Activated CD8-positive, alpha-beta memory T cell treated with anti-CD3 and anti-CD28 coated beads, Interleukin-2, amount 50 U/mL, for 4 hours (primary cell): Measurements from ENCODE around the gene GNG12.
"Not testable (repeated sequence)": the region's sequence is repeated elsewhere in the genome, so short reads cannot be mapped to it uniquely, and the experiment has no call there.

Experiments
- DNase-seq: peaks from one replicate; pipeline ENCODE4 v3.0.0-alpha.2; 2020

GNG12 gene

GRCh38 chr1:67749263-67749843, 83.9 kb downstream of the GNG12 start:
- DNase-seq = no peak

DNA sequence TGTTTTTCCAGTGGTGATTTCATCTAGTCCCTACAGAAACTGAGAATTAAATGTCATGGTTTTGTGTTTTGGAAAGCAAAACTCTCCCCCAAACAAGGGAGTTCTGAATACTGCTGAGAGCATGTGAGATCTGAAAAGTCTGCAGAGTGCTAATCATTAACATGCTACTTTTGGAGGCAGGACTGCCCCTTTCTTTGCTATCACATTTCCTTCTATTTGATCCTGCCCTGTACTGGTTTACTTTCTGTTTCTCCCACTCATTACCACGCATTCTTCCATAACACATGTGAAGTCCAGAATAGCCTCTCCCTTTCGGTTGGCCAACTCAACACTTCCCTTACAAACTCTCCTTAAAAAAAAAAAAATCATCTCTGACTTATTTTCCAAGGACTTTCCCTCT, 84.6 kb downstream of the GNG12 start:
- no peak for DNase-seq

GRCh38 chr1:67747671-67748546, 85.4 kb downstream of the GNG12 start:
- no peak for DNase-seq

DNA sequence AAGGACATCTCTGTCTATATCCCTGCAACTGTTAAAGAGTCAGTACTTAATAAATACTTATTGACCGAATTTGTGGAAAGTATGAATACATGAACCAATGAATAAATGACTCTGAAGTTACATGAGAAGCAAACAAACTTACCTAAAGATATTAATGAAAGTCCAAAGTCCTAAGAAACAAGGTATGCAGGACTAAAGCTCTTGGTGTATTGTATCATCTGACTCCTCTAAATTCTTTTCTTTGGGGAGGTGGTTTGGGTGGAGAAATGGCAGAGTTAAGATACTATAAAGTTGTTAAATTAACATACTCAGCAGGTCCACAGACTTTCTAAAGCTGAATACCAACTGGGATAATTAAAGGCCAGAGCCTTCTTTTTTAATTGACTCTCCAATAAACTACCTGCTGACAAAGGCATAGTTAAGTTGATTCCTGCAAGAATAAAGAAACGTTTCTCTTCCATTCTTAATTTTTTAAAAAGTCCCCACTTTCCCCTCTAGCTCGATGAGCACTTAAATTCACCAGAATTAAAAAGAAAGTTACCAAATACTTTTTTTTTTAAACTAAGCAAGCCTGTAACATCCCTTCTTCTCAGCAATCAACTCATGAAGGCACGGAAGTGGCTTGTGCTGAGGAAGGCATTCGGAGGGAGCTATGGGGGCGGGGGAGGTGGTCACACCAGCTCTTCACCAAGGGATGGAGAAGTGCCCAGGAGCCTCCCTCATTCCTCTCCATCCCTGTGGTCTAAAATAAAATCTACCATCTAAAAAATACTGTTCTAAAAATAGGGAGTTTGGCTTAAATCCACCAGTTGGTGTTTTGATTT, 87.2 kb downstream of the GNG12 start:
- no peak for DNase-seq

DNA sequence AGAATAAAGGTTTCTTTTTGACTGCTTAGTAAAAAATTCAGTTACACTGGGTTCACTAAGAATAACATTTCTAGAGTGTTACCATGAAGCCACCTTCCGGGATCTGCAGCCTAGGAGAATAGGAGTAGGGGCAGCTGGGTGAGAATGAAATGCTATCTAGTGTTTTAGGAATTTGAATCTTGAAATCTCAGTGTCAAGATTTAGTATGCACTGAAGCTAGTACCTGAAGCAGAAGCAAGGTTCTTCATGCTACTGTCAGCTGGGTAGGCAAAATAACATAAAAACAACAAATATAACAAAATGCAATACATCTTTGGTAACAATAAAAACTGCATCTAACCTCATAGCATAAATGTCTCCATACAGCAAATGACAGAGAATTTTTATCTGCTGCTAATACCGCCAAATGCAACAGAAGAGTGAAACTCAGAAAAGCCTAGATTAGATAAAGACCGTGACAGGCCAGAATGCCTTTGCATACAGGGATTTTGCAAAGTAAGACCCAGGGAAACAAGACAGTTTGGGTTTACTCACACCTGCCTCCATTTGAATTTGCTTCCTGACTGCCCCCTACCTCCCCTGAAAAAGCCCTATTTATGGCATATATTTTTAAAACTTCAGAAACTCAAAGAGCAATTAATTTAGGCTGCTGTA, 90.1 kb downstream of the GNG12 start:
- no peak for DNase-seq

DNA sequence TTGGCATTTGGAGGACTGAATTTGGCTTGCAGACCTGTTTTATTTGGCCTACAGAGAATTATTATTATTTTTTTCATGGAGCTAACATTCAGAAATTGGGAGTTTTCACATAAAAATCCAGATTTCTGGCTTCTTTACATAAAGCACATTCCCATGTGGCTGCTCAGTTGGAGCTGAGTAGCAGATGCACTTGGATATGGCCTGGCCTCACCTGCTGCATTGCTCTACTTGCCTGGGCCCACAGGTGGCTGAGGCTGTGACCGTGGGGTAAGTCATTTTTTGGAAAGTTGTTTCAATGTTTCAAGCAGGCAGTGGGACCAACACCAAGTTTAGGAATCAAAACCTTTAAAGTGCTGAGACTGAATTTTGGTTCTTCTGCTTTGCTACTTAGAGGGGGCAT, 91.5 kb downstream of the GNG12 start:
- DNase-seq = no peak

- no peak for DNase-seq
Measured at GRCh38 chr1:67741121-67741520, 92.1 kb downstream of the GNG12 start.

- DNase-seq = no peak
Measured at GRCh38 chr1:67740543-67740942, 92.7 kb downstream of the GNG12 start.

DNA sequence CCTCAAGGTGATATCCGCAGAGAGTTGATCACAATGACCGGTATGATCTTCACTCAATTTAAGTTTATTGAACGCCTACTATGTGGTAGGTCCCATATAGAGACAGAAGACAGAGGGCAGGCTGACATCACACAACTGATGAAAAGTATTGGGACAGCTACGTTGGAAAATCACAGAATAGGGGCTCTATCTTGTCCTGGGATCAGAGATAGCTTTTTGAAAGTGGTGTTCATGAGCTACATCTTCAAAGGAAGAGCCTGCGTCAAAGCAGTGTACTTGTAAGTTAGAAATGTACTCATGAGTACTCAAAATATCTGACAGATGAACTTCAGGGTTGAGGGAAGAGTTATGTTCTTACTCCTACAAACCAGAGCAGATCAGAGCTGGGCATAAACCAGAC, 93.9 kb downstream of the GNG12 start:
- DNase-seq = no peak

GRCh38 chr1:67738401-67738800, 94.9 kb downstream of the GNG12 start:
- DNase-seq = no peak

DNA sequence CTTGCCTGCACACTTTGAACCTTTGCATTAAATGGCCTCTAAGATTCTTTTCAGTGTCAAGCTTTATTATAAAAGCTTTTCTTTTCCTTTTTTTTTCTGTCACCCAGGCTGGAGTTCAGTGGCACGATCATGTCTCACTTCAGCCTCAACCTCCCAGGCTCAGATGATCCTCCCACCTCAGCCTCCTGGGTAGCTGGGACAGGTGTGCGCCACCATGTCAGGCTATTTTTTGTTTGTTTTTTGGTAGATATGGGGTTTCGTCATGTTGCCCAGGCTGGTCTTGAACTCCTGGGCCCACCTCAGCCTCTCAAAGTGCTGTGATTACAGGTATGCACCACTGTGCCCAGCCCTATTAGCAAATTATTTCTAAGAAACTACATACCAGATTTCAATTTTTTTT, 95.4 kb downstream of the GNG12 start:
- no peak for DNase-seq

- DNase-seq = no peak
Measured at GRCh38 chr1:67736750-67737149, 96.5 kb downstream of the GNG12 start.

- DNase-seq = peak; percentile 16
Measured at GRCh38 chr1:67735806-67736627, 97.2 kb downstream of the GNG12 start.

DNA sequence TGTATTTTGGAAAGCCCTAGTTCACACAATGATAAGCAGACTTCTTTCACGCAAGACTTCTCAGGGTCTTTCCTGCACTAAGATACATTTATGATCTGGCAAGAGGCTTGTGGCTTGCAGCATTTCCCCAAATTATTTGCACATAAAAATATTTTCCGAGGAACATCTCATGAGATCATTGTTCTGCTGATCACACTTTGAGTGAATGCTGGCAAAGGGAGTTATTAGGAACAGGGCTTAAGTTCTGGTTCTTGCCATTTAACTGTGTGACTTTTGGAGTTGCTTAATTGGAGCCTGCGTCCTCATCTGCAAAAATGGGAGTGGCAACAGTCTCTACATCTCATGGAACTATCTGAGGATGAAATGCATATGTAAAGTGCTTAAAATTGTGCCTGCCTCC, 98.1 kb downstream of the GNG12 start:
- no peak for DNase-seq

DNA sequence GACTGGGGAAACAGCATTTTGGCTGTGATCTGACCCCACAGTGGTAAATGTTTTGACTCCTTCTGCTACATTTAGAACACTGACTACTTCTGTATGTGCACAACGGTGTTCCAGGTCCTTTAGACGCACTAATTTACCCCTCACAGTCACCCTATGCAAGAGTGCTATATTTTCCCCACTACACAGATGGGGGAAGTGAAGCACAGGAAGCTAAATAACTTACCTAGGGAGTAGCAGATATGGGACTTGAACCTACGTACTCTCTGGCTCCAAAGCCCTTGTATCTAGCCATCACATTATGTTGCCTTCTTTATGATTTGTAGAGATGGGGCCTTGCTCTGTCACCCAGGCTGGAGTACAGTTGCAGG, 99.0 kb downstream of the GNG12 start:
- no peak for DNase-seq

- no peak for DNase-seq
Measured at GRCh38 chr1:67733681-67734322, 99.5 kb downstream of the GNG12 start.

DNA sequence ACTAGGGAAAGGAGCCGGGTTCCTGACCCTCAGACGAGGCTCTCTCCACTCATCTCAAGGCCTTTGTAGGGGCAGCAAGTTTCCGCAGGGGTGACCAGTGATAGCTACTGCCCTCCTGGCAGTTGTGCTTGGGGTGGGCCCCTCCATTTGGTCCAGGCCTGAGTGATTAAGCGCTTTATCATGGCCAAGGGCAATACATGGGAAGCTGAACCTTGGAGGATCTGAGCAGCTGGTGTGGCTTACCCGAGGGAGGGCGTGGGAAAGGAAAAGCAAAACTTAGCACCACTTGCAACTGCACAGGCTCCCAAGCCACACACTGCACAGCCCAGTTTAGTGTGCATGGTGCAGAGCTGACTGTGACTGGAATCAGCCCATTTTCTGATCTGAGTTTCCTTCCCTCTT, 100.5 kb downstream of the GNG12 start:
- DNase-seq = no peak

- DNase-seq = no peak
Measured at GRCh38 chr1:67731322-67731721, 101.9 kb downstream of the GNG12 start.

DNA sequence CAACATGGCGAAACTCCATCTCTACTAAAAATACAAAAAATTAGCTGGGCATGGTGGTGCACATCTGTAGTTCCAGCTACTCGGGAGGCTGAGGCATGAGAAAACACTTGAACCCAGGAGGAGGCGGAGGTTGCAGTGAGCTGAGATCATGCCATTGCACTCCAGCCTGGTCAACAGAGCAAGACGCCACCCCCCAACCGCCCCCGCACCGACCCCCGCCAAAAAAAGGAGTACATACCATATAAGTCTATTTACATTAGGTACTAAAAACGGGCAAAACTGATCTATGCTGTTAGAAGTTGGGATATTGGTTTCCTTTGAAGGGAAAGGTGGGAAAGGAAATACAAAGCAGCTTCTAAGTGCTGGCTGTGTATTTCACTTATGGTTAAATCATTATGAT, 103.0 kb downstream of the GNG12 start:
- not testable (repeated sequence) for DNase-seq

DNA sequence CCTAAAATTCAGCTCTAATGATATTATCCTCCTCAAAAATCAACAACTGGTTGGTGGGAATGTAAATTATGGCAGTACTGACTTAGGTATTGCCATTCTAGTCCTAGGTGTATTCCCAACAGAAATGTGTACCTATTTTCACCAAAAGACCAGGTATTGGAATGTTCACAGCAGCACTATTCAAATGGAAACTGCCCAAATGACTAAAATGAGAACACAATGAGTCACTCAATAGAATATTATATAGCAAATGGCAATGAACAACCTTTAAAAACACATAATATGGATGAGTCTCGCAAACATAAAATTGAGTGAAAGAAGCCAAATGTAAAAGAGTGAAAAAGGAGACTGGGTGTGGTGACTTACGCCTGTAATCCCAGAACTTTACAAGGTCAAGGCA, 103.4 kb downstream of the GNG12 start:
- DNase-seq = no peak

DNA sequence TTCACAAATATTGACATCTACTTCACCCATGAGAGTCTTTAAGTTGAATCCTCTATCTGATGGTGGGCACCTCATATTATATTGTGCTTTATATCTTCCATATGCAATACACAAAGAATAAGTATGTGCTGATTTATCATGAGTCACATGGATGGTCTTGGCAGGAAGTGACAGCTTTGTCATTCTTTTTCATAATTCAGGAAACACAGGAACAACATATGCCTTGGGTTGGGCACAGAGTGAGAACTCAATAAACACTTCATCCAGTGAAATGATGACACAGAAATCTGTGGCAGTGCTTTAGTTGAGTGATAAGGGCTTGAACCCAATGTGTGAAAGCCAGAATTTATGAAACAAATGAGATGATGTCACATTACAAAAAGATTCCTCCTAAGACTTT, 107.0 kb downstream of the GNG12 start:
- no peak for DNase-seq
